ENCODE data around the gene TERT. TPM values are rescaled to one million over a fixed set of nuclear protein-coding genes. Genes with fewer than 3 reads are reported as not detected.

Gene TERT
- total RNA-seq, 1 experiment from 2014 or later: 0.80 TPM

GRCh38 chr5:1317921-1318565 is 23.2 kb upstream of the TERT start:
- no TSS peak for BruUV-seq (replicated peaks)
- Histone ChIP-seq H3K4me2 (ENCODE audit: low read length) (no peak overlapping the region), H3K27ac (ENCODE audit: low read length) (no peak overlapping the region), H3K9me3 (ENCODE audit: low read length) (no peaks in the 10 kb centered on the region), H3F3A (ENCODE audit: low read length, unreplicated experiment) (peaks cover 5% of the 10 kb centered on the region), H3K4me1 (ENCODE audit: insufficient read depth, low read length) (peaks cover 28% of the 10 kb centered on the region), H3K4me3 (ENCODE audit: low read length) (no peak overlapping the region), H3K27me3 (ENCODE audit: low read length) (no peaks in the 10 kb centered on the region), H3K79me2 (ENCODE audit: low read length) (no peaks in the 10 kb centered on the region), H3K9me2 (replicated peaks; ENCODE audit: low read length) (no peaks in the 10 kb centered on the region), H4K20me1 (ENCODE audit: low read length) (no peaks in the 10 kb centered on the region), H2AFZ (ENCODE audit: low read length) (no peak overlapping the region), H3K9ac (ENCODE audit: low read length) (no peak overlapping the region), H3K36me3 (ENCODE audit: low read depth, low read length) (peaks cover 32% of the 10 kb centered on the region)
- DNase-seq (no peak), ATAC-seq (no peak)
- intact Hi-C loops (cut with micrococcal nuclease): no loop called here
- TF ChIP-seq EZH2 (IDR thresholded peaks at IDR 0.05; ENCODE audit: low read length, unreplicated experiment) (no peak), EZH2phosphoT487 (IDR thresholded peaks at IDR 0.05; ENCODE audit: borderline replicate concordance, low read length) (no peak)
- TF ChIP-seq, protein P1, sequence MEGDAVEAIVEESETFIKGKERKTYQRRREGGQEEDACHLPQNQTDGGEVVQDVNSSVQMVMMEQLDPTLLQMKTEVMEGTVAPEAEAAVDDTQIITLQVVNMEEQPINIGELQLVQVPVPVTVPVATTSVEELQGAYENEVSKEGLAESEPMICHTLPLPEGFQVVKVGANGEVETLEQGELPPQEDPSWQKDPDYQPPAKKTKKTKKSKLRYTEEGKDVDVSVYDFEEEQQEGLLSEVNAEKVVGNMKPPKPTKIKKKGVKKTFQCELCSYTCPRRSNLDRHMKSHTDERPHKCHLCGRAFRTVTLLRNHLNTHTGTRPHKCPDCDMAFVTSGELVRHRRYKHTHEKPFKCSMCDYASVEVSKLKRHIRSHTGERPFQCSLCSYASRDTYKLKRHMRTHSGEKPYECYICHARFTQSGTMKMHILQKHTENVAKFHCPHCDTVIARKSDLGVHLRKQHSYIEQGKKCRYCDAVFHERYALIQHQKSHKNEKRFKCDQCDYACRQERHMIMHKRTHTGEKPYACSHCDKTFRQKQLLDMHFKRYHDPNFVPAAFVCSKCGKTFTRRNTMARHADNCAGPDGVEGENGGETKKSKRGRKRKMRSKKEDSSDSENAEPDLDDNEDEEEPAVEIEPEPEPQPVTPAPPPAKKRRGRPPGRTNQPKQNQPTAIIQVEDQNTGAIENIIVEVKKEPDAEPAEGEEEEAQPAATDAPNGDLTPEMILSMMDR (conservative IDR thresholded peaks at IDR 0.05; ENCODE audit: low read depth, low read length): no peak
- ChIA-PET POLR2A (ENCODE audit: unreplicated experiment) (interaction anchor here (0.5 to 0.8 kb wide), 2 partner anchors 8 to 9 kb away, joined by 6 to 7 read pairs; no protein-coding TSS in a partner anchor), CTCF (no interaction called here)

DNA sequence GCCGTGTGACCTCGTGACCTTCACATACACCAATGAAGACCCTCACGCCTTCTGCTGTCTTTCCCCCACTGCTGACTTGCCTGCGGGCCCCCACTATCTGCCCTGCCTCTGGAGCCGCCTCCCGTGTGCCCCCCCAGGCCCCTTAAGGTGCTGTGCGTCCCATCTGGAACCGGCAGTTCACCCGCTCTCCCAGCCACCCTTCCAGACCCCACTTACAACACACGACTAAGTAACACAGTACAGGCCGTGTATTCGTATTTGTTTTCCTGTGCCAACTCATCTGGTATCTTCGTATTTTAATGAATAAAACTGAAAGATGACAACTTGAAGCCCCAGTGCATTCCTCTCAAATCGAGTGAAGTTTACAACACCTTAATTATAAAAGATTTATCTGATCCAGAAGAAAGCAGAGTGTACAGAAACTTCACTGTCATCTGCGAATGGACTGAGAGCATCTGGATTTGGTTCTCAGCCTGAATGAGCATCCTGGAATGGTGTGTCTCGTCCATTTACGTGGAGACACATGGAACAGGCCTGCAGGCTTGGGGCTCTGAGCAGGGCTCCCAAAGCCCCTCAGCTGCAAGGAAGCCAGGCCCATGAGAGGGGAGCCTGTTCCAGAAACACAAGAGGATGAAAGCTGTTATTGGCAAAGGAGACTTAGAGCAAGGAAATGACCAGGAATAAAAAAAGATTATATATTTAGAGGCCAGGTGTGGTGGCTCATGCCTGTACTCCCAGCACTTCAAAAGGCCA is 21.9 kb upstream of the TERT start:
- TF ChIP-seq EZH2phosphoT487 (IDR thresholded peaks at IDR 0.05; ENCODE audit: borderline replicate concordance, low read length) (no peak), EZH2 (IDR thresholded peaks at IDR 0.05; ENCODE audit: low read length, unreplicated experiment) (no peak)
- TF ChIP-seq, protein P1 (conservative IDR thresholded peaks at IDR 0.05; ENCODE audit: low read depth, low read length): no peak
- BruUV-seq (replicated peaks): TSS peak; percentile 15
- no peaks in the 10 kb centered on the region for H3K79me2 ChIP-seq (ENCODE audit: low read length)
- peaks cover 23% of the 10 kb centered on the region for H3K36me3 ChIP-seq (ENCODE audit: low read depth, low read length)
- ChIA-PET CTCF (no interaction called here), POLR2A (ENCODE audit: unreplicated experiment) (interaction anchor here (0.8 kb wide), 1 partner anchor 9 kb away, joined by 7 read pairs; no protein-coding TSS in a partner anchor)
- H3K27ac ChIP-seq (ENCODE audit: low read length): peak overlapping the region; percentile 72
- H4K20me1 ChIP-seq (ENCODE audit: low read length): no peaks in the 10 kb centered on the region
- H3K4me2 ChIP-seq (ENCODE audit: low read length): peak overlapping the region; percentile 86
- H2AFZ ChIP-seq (ENCODE audit: low read length): no peak overlapping the region
- peaks cover 28% of the 10 kb centered on the region for H3K4me1 ChIP-seq (ENCODE audit: insufficient read depth, low read length)
- peak overlapping the region; percentile 21; the same call in 1 of the 2 replicates for H3K9ac ChIP-seq (ENCODE audit: low read length)
- peaks cover 5% of the 10 kb centered on the region for H3F3A ChIP-seq (ENCODE audit: low read length, unreplicated experiment)
- ATAC-seq (peak; percentile 18), DNase-seq (no peak)
- peak overlapping the region; percentile 16; the same call in 1 of the 2 replicates for H3K4me3 ChIP-seq (ENCODE audit: low read length)
- no peaks in the 10 kb centered on the region for H3K27me3 ChIP-seq (ENCODE audit: low read length)
- H3K9me3 ChIP-seq (ENCODE audit: low read length): no peaks in the 10 kb centered on the region
- H3K9me2 ChIP-seq (replicated peaks; ENCODE audit: low read length): no peaks in the 10 kb centered on the region
- intact Hi-C loops (cut with micrococcal nuclease): no loop called here

All from PC-3 (cell line).